ENCODE results near the gene PTPRA.

DNA sequence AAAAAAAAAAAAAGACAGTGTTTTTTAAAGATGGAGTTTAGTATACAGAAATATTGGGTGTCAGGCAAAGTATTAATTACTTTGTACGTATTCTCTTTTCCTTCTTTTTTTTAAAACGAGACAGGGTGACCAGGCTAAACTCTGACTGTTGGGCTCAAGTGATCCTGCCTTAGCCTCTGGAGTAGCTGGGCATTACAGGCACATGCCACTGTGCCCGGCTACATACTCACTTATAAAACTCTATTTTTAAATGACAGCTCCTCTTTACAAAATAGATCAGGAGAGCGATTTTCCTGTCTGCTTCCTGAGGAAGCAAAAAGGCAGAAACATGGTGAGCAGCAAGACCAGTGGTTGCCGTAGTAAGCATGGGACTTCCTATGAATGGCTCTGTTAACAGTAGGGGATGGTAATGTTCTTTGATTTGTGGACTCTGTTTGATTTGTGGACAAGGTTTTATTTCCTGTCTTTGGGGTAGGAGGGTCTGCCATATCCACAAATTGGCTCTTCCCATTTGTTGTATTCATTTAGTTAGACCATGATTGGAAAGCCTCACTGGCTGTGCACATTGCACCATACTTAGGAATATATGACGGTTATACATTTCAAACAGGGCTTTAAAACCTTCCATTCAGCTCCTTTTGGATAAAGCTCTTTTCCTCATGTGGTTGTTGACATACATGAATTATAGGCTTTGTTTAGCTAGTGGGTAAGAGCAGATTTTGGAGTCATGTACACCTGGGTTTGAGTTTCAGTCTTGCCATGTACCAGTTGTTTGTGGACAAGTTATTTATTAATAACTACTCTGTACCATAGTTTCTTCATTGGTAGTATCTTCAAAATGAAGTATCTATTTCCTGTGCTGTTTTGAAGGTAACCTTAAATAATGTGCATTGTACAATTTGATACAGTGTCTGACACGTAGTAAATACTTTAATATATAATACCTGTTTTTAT, 45.1 kb downstream of the PTPRA start:
- TF ChIP-seq, protein P1, sequence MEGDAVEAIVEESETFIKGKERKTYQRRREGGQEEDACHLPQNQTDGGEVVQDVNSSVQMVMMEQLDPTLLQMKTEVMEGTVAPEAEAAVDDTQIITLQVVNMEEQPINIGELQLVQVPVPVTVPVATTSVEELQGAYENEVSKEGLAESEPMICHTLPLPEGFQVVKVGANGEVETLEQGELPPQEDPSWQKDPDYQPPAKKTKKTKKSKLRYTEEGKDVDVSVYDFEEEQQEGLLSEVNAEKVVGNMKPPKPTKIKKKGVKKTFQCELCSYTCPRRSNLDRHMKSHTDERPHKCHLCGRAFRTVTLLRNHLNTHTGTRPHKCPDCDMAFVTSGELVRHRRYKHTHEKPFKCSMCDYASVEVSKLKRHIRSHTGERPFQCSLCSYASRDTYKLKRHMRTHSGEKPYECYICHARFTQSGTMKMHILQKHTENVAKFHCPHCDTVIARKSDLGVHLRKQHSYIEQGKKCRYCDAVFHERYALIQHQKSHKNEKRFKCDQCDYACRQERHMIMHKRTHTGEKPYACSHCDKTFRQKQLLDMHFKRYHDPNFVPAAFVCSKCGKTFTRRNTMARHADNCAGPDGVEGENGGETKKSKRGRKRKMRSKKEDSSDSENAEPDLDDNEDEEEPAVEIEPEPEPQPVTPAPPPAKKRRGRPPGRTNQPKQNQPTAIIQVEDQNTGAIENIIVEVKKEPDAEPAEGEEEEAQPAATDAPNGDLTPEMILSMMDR (IDR thresholded peaks at IDR 0.05), result no peak
- no peak for TF ChIP-seq EZH2 (IDR thresholded peaks at IDR 0.05; ENCODE audit: borderline replicate concordance, insufficient read depth, low read depth, low read length, poor library complexity, severe bottlenecking)
